Gastroesophageal sphincter (tissue), 4 donors: ENCODE data around the gene KCNJ13. TPM values are rescaled to one million over a fixed set of nuclear protein-coding genes. Genes with fewer than 3 reads are reported as not detected.

ENCODE experiments used
- ATAC-seq: fragments of 150-250 bp; one replicate; pipeline ENCODE4 v1.9.1; 2016; ENCODE audit warnings: mild to moderate bottlenecking, moderate library complexity
- H3K27ac ChIP-seq, 4 donors: fragments of 200-600 bp; sonication (generic) in 3 of 4; 1 replicate in 3 of 4; 2 replicates in 1 of 4; pipeline ENCODE4 v1.5.1; 2016 to 2019
- H3K27me3 ChIP-seq: fragments of 200-600 bp; sonication (generic); one replicate; pipeline ENCODE4 v1.5.1; 2019
- H3K36me3 ChIP-seq, 2 donors: fragments of 200-600 bp; sonication (generic); one replicate each; pipeline ENCODE4 v1.5.1; 2019; ENCODE audit warnings: control low read depth in 1 of 2
- H3K4me1 ChIP-seq, 3 donors: fragments of 200-600 bp; sonication (generic); 1 replicate in 2 of 3; 2 replicates in 1 of 3; pipeline ENCODE4 v1.5.1; 2016 to 2019; ENCODE audit warnings: control low read depth in 2 of 3
- H3K4me3 ChIP-seq, 2 donors: fragments of 200-600 bp; sonication (generic); one replicate each; pipeline ENCODE4 v1.5.1; 2019; ENCODE audit warnings: mild to moderate bottlenecking in 1 of 2, moderate library complexity in 1 of 2
- H3K9me3 ChIP-seq, 3 donors: fragments of 200-600 bp; sonication (generic); one replicate each; pipeline ENCODE4 v1.5.1; 2017 to 2019; ENCODE audit warnings: control low read depth in 2 of 3
- CTCF ChIP-seq, 4 experiments: fragments of 200-600 bp in 2 of 4; fragments of 450-650 bp in 2 of 4; sonication (generic) in 1 of 4; IDR thresholded peaks; one replicate each; pipeline ENCODE4 v1.5.1; 2017 to 2019; ENCODE audit warnings: antibody characterized with exemption in 4 of 4, mild to moderate bottlenecking in 2 of 4, moderate library complexity in 2 of 4
- EP300 ChIP-seq: sonication (generic); formaldehyde crosslinking; IDR thresholded peaks from one replicate; pipeline ENCODE4 v1.6.1; 2017; ENCODE audit warnings: antibody characterized with exemption, mild to moderate bottlenecking
- POLR2A ChIP-seq, 2 donors: fragments of 450-650 bp; IDR thresholded peaks; one replicate each; pipeline ENCODE4 v1.6.1; 2017; ENCODE audit warnings: antibody characterized with exemption in 2 of 2, mild to moderate bottlenecking in 2 of 2, moderate library complexity in 1 of 2
- POLR2AphosphoS5 ChIP-seq: sonication (generic); formaldehyde crosslinking; IDR thresholded peaks from one replicate; pipeline ENCODE4 v1.6.1; 2017; ENCODE audit warnings: antibody characterized with exemption
- WGBS, 2 donors: methylation state at CpG; one replicate each; pipeline ENCODE4 v1.1.5; 2018; ENCODE audit warnings: low coverage in 1 of 2; 5-methylcytosine and 5-hydroxymethylcytosine counted together
- total RNA-seq, 4 donors: library from RNA; depleted of rRNA; stranded (reverse); fragments of >200 nt; gene quantifications; one replicate each; pipeline ENCODE4 v1.1.0, GENCODE V29; 2016

The KCNJ13 gene
- total RNA-seq, 4 donors from 2014 or later, result not detected

- no peak for ATAC-seq
- 88 to 90% methylated on average over 4 to 5 of the region's 5 CpGs for WGBS, 2 donors
- peaks cover 8 to 89% of the 10 kb centered on the region in 2 donors for H3K36me3 ChIP-seq
These were observed 33.2 kb upstream of the KCNJ13 start for GRCh38 chr2:232809349-232810124.

GRCh38 chr2:232802091-232802490, 25.7 kb upstream of the KCNJ13 start:
- Histone ChIP-seq H3K36me3 (peaks cover 0 to 57% of the 10 kb centered on the region in 2 donors), H3K27me3 (no peaks in the 10 kb centered on the region), H3K27ac (no peak overlapping the region), H3K9me3 (peaks cover 0 to 21% (median 0%) of the 10 kb centered on the region in 3 donors), H3K4me3 (no peak overlapping the region), H3K4me1 (no peaks in the 10 kb centered on the region)
- 72 to 96% methylated on average over 3 of the region's 3 CpGs for WGBS, 2 donors
- no peak for ATAC-seq
- no peak for TF ChIP-seq EP300
- TF ChIP-seq POLR2A (IDR thresholded peaks at IDR 0.05), result no peak
- no peak for TF ChIP-seq CTCF (IDR thresholded peaks at IDR 0.05)
- no peak for TF ChIP-seq POLR2AphosphoS5

More at GRCh38 chr2:232809349-232810124, 33.2 kb upstream of the KCNJ13 start:
- no peak overlapping the region for H3K4me3 ChIP-seq
- no peaks in the 10 kb centered on the region for H3K9me3 ChIP-seq
- no peaks in the 10 kb centered on the region for H3K27me3 ChIP-seq
- H3K27ac ChIP-seq, result no peak overlapping the region
- TF ChIP-seq CTCF (IDR thresholded peaks at IDR 0.05) (no peak), POLR2AphosphoS5 (no peak), POLR2A (IDR thresholded peaks at IDR 0.05) (no peak), EP300 (no peak)
- H3K4me1 ChIP-seq, result no peaks in the 10 kb centered on the region

GRCh38 chr2:232800166-232800565, 23.8 kb upstream of the KCNJ13 start:
- ATAC-seq, result no peak
- H3K27me3 ChIP-seq, result no peaks in the 10 kb centered on the region
- no peaks in the 10 kb centered on the region for H3K4me1 ChIP-seq
- TF ChIP-seq EP300 (no peak), CTCF (IDR thresholded peaks at IDR 0.05) (no peak), POLR2A (IDR thresholded peaks at IDR 0.05) (no peak), POLR2AphosphoS5 (no peak)
- peaks cover 0 to 61% of the 10 kb centered on the region in 2 donors for H3K36me3 ChIP-seq
- H3K27ac ChIP-seq, result no peak overlapping the region
- H3K9me3 ChIP-seq, result peaks cover 0 to 21% (median 0%) of the 10 kb centered on the region in 3 donors
- WGBS, 2 donors, result 26 to 49% methylated on average over 2 of the region's 2 CpGs
- no peak overlapping the region for H3K4me3 ChIP-seq

- no peak for ATAC-seq
- H3K4me3 ChIP-seq, result no peak overlapping the region
- TF ChIP-seq CTCF (IDR thresholded peaks at IDR 0.05) (no peak), POLR2AphosphoS5 (no peak), EP300 (no peak), POLR2A (IDR thresholded peaks at IDR 0.05) (no peak)
These were observed 21.8 kb upstream of the KCNJ13 start for GRCh38 chr2:232798187-232798586.

GRCh38 chr2:232795920-232796319, 19.6 kb upstream of the KCNJ13 start:
- Histone ChIP-seq H3K9me3 (peaks cover 0 to 2% (median 0%) of the 10 kb centered on the region in 3 donors), H3K27me3 (no peaks in the 10 kb centered on the region), H3K4me3 (no peak overlapping the region), H3K27ac (no peak overlapping the region), H3K4me1 (no peaks in the 10 kb centered on the region), H3K36me3 (peaks cover 10 to 79% of the 10 kb centered on the region in 2 donors)
- no peak for ATAC-seq
- TF ChIP-seq EP300 (no peak), POLR2AphosphoS5 (no peak), POLR2A (IDR thresholded peaks at IDR 0.05) (no peak), CTCF (IDR thresholded peaks at IDR 0.05) (no peak)
- 77 to 92% methylated on average over 1 of the region's 1 CpG for WGBS, 2 donors

More at GRCh38 chr2:232798187-232798586, 21.8 kb upstream of the KCNJ13 start:
- Histone ChIP-seq H3K27ac (no peak overlapping the region), H3K36me3 (peaks cover 0 to 79% of the 10 kb centered on the region in 2 donors), H3K27me3 (no peaks in the 10 kb centered on the region), H3K4me1 (no peaks in the 10 kb centered on the region), H3K9me3 (peaks cover 0 to 21% (median 0%) of the 10 kb centered on the region in 3 donors)
